Duodenal mucosa (tissue), 2 donors: ENCODE measurements around the gene CAPS.

ENCODE experiments used
- H3K27ac ChIP-seq: one replicate; pipeline ENCODE4 v1.7.0; 2013; ENCODE audit warnings: low read depth, low read length
- H3K27me3 ChIP-seq, 2 donors: one replicate each; pipeline ENCODE4 v1.7.0; 2013; ENCODE audit warnings: low read length in 2 of 2, control low read depth in 1 of 2; ENCODE audit not compliant: insufficient read depth in 2 of 2, control insufficient read depth in 1 of 2
- H3K36me3 ChIP-seq, 2 donors: one replicate each; pipeline ENCODE4 v1.7.0; 2013; ENCODE audit warnings: low read length in 2 of 2, control low read depth in 1 of 2; ENCODE audit not compliant: insufficient read depth in 2 of 2, control insufficient read depth in 1 of 2
- H3K4me1 ChIP-seq, 2 donors: one replicate each; pipeline ENCODE4 v1.7.0; 2013; ENCODE audit warnings: low read length in 2 of 2, control low read depth in 1 of 2; ENCODE audit not compliant: insufficient read depth in 2 of 2, control insufficient read depth in 1 of 2
- H3K4me3 ChIP-seq, 2 donors: one replicate each; pipeline ENCODE4 v1.7.0; 2013; ENCODE audit warnings: low read length in 2 of 2, low read depth in 1 of 2
- H3K9ac ChIP-seq, 2 donors: one replicate each; pipeline ENCODE4 v1.7.0; 2013; ENCODE audit warnings: low read length in 2 of 2, low read depth in 1 of 2
- H3K9me3 ChIP-seq, 2 donors: one replicate each; pipeline ENCODE4 v1.7.0; 2013; ENCODE audit warnings: low read length in 2 of 2, control low read depth in 1 of 2; ENCODE audit not compliant: control insufficient read depth in 1 of 2

Gene CAPS

DNA sequence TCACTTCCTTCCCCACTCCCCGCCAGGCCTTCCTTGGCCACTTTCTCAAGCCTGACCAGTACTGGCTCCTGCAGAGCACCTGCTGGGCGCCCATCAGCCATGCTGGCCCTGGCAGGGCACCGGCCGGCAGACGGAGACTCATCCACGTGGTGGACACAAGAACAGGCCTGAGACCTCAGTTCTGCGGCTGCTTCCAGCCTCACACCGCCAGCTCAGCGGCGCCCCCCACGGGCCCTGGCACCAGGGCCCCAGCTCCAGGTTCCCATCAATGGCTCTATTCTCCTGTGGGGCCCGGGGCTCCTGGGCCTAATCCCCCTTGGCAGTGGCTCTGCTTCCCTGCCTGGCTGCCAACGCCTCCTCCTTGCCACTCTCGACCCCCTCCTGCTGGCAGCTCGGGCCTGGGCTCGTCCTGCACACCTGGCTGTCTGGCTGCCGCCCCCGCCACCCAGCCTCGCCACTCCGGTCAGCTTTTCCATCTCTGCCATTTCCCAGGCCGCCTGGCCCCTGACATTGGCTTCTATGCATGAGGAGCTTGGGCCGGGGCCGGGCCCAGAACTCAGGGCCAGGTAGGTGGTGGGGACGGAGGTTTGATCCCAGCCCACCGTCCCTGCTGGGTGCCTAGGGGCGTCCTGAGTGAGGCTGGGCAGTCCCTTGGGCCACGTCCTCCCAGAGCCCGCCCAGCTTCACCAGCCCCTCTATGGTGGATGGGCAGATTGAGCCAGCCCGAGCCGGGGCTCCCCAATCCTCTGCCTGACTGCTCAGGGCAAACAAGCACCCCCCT is 16.7 kb upstream of the CAPS start:
- H3K27ac ChIP-seq, result no peak overlapping the region
- no peak overlapping the region for H3K4me3 ChIP-seq
- H3K27me3 ChIP-seq, result peaks cover 0 to under 1% of the 10 kb centered on the region in 2 donors
- H3K9ac ChIP-seq, result no peak overlapping the region
- H3K9me3 ChIP-seq, result no peaks in the 10 kb centered on the region
- peaks cover 0 to 3% of the 10 kb centered on the region in 2 donors for H3K4me1 ChIP-seq
- peaks cover 5 to 24% of the 10 kb centered on the region in 2 donors for H3K36me3 ChIP-seq

DNA sequence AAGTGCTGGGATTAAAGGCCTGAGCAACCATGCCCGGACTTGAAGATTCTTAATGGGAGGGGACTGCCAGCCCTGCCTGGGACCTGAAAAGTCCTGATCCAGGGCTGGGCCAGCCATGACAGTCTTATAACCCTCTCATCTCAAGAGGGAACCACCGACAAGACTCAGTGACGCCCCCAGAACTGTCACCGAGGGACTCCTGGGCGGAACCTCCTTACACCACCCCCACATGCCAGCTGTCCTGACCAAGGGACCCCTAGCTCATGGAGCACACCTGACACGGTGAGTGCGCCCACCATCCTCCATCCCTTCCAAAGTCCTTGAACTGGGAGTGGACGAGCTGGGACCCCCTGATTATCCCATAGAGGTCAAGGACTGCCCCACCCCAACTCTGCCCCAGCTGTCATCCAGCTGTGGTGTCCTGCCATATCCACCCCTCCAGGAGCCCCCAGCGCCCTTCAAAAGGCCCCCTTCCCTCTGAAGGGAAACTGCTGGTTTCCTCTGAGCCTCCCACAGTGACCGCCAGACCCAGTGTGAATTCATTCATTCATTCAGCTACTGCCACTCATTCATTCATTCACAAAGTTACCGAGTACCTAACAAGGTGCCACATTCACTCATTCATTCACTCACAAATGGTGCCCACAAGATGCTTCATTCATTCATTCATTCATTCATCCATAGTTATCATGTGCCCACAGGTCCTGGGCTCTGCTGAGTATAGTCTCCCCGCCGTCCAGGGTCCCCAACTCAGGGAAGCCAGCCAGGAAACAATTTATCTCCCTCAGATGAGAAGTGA is 14.1 kb upstream of the CAPS start:
- Histone ChIP-seq H3K27ac (no peak overlapping the region), H3K4me1 (peaks cover 0 to 13% of the 10 kb centered on the region in 2 donors), H3K36me3 (peaks cover 5 to 24% of the 10 kb centered on the region in 2 donors), H3K9ac (no peak overlapping the region), H3K4me3 (no peak overlapping the region), H3K27me3 (no peaks in the 10 kb centered on the region), H3K9me3 (no peaks in the 10 kb centered on the region)

DNA sequence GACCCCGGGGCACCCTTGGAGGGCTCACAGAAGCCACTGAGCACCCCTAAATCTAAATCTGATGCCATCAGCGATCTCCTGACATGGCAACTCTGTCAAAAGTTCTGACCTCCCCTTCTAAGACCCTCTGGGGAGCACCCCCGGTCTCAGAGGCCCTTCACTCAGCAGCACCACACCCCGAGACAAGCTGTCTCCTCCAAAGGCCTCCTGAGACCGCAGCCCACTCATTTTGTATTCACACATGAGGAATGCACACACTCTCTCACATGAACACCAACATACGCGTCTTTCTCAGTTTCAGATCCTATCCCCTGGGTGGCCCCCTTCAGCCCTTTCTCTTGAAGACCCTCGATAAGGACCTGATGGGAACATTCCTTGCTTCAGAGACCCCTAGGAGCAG is 13.1 kb upstream of the CAPS start:
- H3K9ac ChIP-seq, result no peak overlapping the region

DNA sequence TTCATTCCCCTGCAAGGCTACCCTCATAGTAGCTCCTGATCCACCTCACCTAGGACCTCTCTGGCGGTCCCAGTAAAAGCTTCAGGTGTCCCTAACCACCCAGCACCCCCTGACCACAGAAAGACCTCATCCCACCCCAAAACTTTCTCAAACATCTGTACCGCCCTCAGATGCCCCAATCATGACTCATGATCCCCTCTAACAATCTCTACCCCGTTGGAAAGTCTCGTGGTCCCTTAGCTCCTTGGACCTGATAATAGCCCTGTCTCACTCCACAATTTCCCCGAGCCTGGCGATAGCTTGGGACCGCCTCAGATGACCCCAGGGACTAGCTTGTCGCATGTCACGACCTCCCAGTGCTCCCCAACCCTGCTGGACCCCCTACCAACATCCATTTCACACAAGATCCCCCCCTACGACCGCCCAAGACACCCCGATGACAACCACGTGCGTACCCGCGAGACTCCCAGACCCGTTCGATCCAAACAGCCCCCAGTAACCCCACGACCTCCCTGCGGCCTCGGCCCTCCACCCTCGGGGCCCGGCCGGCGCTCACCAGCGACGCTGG is 10.9 kb upstream of the CAPS start:
- H3K9me3 ChIP-seq, result no peaks in the 10 kb centered on the region
- H3K27ac ChIP-seq, result peak overlapping the region; percentile 87
- peaks cover 0 to 22% of the 10 kb centered on the region in 2 donors for H3K4me1 ChIP-seq
- H3K36me3 ChIP-seq, result peaks cover 0 to 4% of the 10 kb centered on the region in 2 donors
- H3K27me3 ChIP-seq, result no peaks in the 10 kb centered on the region
- peak overlapping the region; percentile 88 to 91 for H3K9ac ChIP-seq
- H3K4me3 ChIP-seq, result peak overlapping the region; percentile 84 to 91

More for the DNA sequence above, 13.1 kb upstream of the CAPS start:
- Histone ChIP-seq H3K27me3 (no peaks in the 10 kb centered on the region), H3K27ac (no peak overlapping the region), H3K4me1 (peaks cover 0 to 22% of the 10 kb centered on the region in 2 donors), H3K4me3 (no peak overlapping the region), H3K9me3 (no peaks in the 10 kb centered on the region), H3K36me3 (peaks cover 0 to 14% of the 10 kb centered on the region in 2 donors)

DNA sequence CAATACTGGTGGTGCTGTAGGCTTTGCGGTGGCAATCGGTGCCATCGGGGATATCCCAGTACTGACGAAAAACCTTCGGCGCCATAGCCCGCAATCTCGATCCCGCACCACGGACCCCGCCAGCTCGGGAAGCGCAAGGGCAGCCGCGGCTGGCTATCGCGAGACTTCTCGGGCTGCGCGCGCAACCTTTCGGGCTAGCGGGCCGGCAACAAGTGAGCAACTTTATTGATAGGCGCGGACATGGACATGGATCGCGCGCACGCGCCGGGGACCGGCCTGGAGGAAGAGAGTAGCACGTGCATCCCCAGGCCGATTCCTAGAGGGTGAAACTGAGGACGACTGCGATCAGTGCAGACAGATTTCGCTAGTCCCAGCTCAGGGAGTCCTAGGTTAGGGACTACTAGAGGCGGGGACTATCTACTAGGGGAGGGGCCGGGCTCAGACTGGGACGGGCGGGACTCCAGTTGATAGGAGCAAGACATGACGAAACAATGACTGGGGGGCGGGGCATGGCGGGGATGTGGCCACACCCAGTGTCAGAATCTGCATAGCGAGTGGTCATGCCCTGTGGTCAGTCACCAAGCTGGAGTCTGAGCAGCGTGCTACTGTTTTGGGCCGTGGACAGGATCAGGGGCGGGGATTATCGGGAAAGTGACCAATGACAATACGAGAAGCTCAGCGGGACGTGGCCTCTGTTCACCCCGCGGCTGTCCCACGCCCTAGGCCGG is 10.3 kb upstream of the CAPS start, which contains the start of gene NDUFA11:
NDUFA11 (minus strand) TSS at position 167 of the 728 bp plus-strand sequence; CDS start at position 85, 82 bp downstream.
- peak within 1 kb of the TSS; percentile 87 for H3K27ac ChIP-seq
- H3K36me3 ChIP-seq, result peaks cover 0 to 4% of the 10 kb centered on the region in 2 donors
- H3K27me3 ChIP-seq, result no peaks in the 10 kb centered on the region
- H3K9ac ChIP-seq, result peak within 1 kb of the TSS; percentile 88 to 91
- H3K9me3 ChIP-seq, result no peaks in the 10 kb centered on the region
- H3K4me3 ChIP-seq, result peak within 1 kb of the TSS; percentile 84 to 91
- H3K4me1 ChIP-seq, result peaks cover 0 to 22% of the 10 kb centered on the region in 2 donors

DNA sequence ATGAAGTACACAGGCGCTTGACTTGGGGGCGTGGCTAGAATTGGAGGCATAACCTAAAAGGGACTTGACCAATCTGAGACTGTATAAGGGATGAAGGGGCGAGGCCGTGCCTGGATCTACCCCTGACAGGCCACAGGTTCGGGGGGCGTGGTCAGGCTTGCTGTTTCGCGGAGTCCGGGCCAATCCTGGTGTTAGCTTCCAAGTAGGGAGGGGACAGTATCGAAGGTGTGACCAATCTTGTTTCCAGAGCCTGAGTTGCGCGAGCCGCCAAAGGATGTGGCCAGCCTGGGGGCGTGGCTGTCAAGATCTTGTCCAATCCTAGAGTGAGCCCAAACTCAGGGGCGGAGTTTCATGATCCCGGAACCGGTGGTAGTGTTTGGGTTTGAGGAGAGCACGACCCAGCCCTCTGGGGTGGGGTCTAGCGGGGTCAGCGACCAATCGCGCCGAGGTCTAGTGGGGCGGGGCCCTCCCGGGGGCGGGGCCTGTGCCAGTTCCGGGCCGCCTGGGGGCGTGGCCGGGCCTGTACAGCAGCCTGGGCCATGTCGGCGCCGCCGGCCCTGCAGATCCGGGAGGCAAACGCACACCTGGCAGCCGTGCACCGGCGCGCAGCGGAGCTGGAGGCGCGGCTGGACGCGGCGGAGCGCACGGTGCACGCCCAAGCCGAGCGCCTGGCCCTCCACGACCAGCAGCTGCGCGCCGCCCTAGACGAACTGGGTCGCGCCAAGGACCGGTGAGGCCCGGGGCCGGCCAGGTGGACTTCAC is 9.5 kb upstream of the CAPS start, which contains the start of gene VMAC:
VMAC (plus strand) TSS at position 521 of the 762 bp plus-strand sequence; CDS start at position 540, 19 bp downstream.
- H3K4me3 ChIP-seq, result peak within 1 kb of the TSS; percentile 90 to 96
- no peaks in the 10 kb centered on the region for H3K27me3 ChIP-seq
- no peaks in the 10 kb centered on the region for H3K9me3 ChIP-seq
- peaks cover 0 to 10% of the 10 kb centered on the region in 2 donors for H3K36me3 ChIP-seq
- peaks cover 0 to 22% of the 10 kb centered on the region in 2 donors for H3K4me1 ChIP-seq
- H3K27ac ChIP-seq, result peak within 1 kb of the TSS; percentile 87
- peak within 1 kb of the TSS; percentile 88 to 91 for H3K9ac ChIP-seq

DNA sequence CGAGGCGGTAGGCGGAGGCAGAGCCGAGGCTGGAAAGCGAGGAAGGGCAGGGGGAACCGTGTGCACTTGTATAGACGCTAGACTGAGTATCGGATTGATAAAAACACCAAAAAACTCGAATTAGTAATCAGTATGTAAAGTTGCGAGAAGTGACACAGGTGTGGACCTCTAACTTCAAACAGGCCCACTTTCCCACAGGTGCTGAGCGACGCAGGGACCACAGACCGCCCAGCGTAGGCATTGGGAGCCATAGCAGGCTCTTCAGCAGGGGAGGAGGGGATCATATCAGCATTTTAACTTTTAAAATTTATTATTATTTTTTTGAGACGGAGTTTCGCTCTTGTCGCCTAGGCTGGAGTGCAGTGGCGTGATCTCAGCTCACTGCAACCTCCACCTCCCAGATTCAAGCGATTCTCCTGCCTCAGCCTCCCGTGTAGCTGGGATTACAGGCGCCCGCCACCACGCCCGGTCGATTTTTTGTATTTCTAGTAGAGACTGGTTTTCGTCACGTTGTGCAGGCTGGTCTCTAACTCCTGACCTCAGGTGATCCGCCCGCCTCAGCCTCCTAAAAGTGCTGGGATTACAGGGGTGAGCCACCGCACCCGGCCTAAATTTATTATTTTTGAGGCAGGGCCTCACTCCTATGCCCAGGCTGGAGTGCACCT is 8.8 kb upstream of the CAPS start:
- Histone ChIP-seq H3K4me1 (peaks cover 0 to 22% of the 10 kb centered on the region in 2 donors), H3K9me3 (no peaks in the 10 kb centered on the region), H3K27ac (peak overlapping the region; percentile 68), H3K9ac (peak overlapping the region; percentile 77 to 85), H3K27me3 (no peaks in the 10 kb centered on the region), H3K36me3 (peaks cover 0 to 15% of the 10 kb centered on the region in 2 donors), H3K4me3 (peak overlapping the region; percentile 90 to 96)

DNA sequence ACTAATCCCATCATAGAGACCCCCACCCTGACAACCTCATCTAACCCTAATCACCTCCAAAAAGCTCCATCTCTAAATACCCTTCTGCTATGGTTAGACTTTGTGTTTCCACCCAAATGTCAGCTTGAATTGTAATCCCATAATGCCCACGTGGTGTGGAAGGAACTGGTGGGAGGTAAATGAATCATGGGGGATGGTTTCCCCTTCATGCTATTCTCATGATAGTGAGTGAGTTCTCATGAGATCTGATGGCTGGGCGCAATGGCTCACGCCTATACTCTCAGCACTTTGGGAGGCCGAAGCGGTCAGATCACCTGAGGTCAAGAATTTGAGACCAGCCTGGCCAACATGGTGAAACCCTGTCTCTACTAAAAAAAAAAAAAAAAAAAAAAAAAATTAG is 6.8 kb upstream of the CAPS start:
- Histone ChIP-seq H3K36me3 (peaks cover 0 to 12% of the 10 kb centered on the region in 2 donors), H3K9me3 (no peaks in the 10 kb centered on the region), H3K27me3 (no peaks in the 10 kb centered on the region), H3K4me1 (peaks cover 0 to 21% of the 10 kb centered on the region in 2 donors), H3K9ac (no peak overlapping the region), H3K27ac (no peak overlapping the region), H3K4me3 (no peak overlapping the region)
